Panc1 (cell line): ENCODE results near the gene SORT1. TPM values are rescaled to one million over a fixed set of nuclear protein-coding genes. Genes with fewer than 3 reads are reported as not detected.

Experiments
- ATAC-seq: fragments of 200-7000 bp; cut with Tn5 transposase; 2 replicates; pipeline ENCODE4 v1.9.1; 2020; ENCODE audit warnings: mild to moderate bottlenecking, moderate library complexity
- BruUV-seq: library from RNA; stranded (reverse); fragments of 400-500 nt; replicated peaks from 2 replicates; lab custom pipeline; 2021; lab: Mats Ljungman, UMichigan
- CTCF ChIA-PET: fragments of 300-600 bp; sonication (Branson Sonifier 250); formaldehyde crosslinking; loops from one replicate; lab custom pipeline; 2022; ENCODE audit warnings: antibody characterized with exemption; lab: Charles Lee
- POLR2A ChIA-PET: fragments of 300-600 bp; sonication (Branson Sonifier 250); formaldehyde crosslinking; loops from one replicate; lab custom pipeline; 2022; ENCODE audit warnings: antibody characterized with exemption; lab: Charles Lee
- DNase-seq: peaks from one replicate; pipeline ENCODE4 v3.0.0-alpha.2; 2010; ENCODE audit warnings: low read depth, low spot score
- H3K27ac ChIP-seq: 2 replicates; pipeline ENCODE4 v1.5.1; 2011; ENCODE audit warnings: mild to moderate bottlenecking, low read length, inconsistent platforms
- H3K27me3 ChIP-seq: fragments of 200-500 bp; sonication (Bioruptor generic); 2 replicates; pipeline ENCODE4 v1.6.0; 2014; ENCODE audit warnings: low read length, inconsistent platforms; ENCODE audit not compliant: control insufficient read depth, insufficient read depth
- H3K36me3 ChIP-seq: fragments of 200-500 bp; sonication (Bioruptor generic); 2 replicates; pipeline ENCODE4 v1.5.1; 2014; ENCODE audit warnings: inconsistent platforms, mild to moderate bottlenecking, low read length, moderate library complexity; ENCODE audit not compliant: control insufficient read depth, insufficient read depth
- H3K4me1 ChIP-seq: 2 replicates; pipeline ENCODE4 v1.5.1; 2011; ENCODE audit warnings: inconsistent platforms, mild to moderate bottlenecking, low read length, moderate library complexity; ENCODE audit not compliant: control insufficient read depth, insufficient read depth
- H3K4me3 ChIP-seq, 2 experiments: 2 replicates each; pipeline ENCODE4 v1.5.1; 2011 to 2012; ENCODE audit warnings: low read depth in 2 of 2, low read length in 2 of 2, mild to moderate bottlenecking in 2 of 2, inconsistent platforms in 1 of 2, moderate library complexity in 1 of 2
- H3K9me3 ChIP-seq: fragments of 200-500 bp; sonication (Bioruptor generic); 2 replicates; pipeline ENCODE4 v1.5.1; 2014; ENCODE audit warnings: low read depth, mild to moderate bottlenecking, inconsistent platforms, low read length, moderate library complexity; ENCODE audit not compliant: control insufficient read depth, insufficient read depth
- POLR2AphosphoS5 ChIP-seq: IDR thresholded peaks from 2 replicates; pipeline ENCODE4 v1.6.1; 2012; ENCODE audit warnings: mild to moderate bottlenecking, low read depth, low read length, moderate library complexity
- SIN3A ChIP-seq: IDR thresholded peaks from 2 replicates; pipeline ENCODE4 v1.6.1; 2012; ENCODE audit warnings: low read depth, mild to moderate bottlenecking, low read length, moderate library complexity, borderline replicate concordance; ENCODE audit not compliant: insufficient read depth
- TCF7L2 ChIP-seq: IDR thresholded peaks from 2 replicates; pipeline ENCODE4 v1.6.1; 2011; ENCODE audit warnings: mild to moderate bottlenecking, low read depth, low read length, inconsistent platforms
- in situ Hi-C: cut with HindIII; loops from 2 replicates; pipeline ENCODE4 v1.10.0; 2016; ENCODE audit warnings: low sequenced_read_pairs, low pct_unique_long_range_greater_than_20kb
- intact Hi-C: fragments of 100-400 bp; cut with micrococcal nuclease; formaldehyde crosslinking; loops from one replicate; pipeline ENCODE4 v1.10.0; 2022; ENCODE audit not compliant: unreplicated experiment
- total RNA-seq: library from RNA; stranded (reverse); gene quantifications from one replicate; pipeline ENCODE4 v1.2.1, GENCODE V29; 2021; ENCODE audit not compliant: unreplicated experiment
- TF ChIP-seq, protein P1 (sequence below), 2 experiments: IDR thresholded peaks; 2 replicates each; pipeline ENCODE4 v1.6.1; 2011 to 2012; ENCODE audit warnings: low read depth in 2 of 2, control low read depth in 1 of 2, low read length in 1 of 2, mild to moderate bottlenecking in 1 of 2, moderate library complexity in 1 of 2; ENCODE audit not compliant: insufficient read depth in 1 of 2
- TF ChIP-seq, protein P2 (sequence below): fragments of 450-650 bp; IDR thresholded peaks from 2 replicates; pipeline ENCODE4 v1.5.1; 2017; ENCODE audit warnings: mild to moderate bottlenecking

The SORT1 gene
- total RNA-seq, 1 experiment from 2014 or later: 25.1 TPM

DNA sequence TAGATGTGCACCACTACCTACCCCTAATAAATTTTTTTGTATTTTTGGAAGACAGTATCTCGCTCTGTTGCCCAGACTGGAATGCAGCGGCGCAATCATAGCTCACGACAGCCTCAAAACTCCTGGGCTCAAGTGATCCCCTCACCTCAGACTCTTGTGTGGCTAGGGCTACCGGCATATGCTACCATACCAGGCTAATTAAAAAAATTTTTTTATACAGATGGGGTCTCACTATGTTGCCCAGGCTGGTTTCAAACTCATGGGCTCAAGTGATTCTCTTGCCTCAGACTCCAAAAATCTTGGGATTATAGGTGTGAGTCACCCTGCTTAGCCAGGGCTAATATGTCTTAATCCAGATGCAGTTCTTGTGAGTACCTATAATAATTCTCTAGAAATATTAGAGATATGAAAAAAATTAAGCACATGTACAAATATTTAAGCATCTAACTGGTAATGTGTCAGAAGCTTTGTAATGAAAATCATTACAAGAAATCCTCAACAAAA lies 9.5 kb downstream of the SORT1 start:
- TF ChIP-seq, protein P1, sequence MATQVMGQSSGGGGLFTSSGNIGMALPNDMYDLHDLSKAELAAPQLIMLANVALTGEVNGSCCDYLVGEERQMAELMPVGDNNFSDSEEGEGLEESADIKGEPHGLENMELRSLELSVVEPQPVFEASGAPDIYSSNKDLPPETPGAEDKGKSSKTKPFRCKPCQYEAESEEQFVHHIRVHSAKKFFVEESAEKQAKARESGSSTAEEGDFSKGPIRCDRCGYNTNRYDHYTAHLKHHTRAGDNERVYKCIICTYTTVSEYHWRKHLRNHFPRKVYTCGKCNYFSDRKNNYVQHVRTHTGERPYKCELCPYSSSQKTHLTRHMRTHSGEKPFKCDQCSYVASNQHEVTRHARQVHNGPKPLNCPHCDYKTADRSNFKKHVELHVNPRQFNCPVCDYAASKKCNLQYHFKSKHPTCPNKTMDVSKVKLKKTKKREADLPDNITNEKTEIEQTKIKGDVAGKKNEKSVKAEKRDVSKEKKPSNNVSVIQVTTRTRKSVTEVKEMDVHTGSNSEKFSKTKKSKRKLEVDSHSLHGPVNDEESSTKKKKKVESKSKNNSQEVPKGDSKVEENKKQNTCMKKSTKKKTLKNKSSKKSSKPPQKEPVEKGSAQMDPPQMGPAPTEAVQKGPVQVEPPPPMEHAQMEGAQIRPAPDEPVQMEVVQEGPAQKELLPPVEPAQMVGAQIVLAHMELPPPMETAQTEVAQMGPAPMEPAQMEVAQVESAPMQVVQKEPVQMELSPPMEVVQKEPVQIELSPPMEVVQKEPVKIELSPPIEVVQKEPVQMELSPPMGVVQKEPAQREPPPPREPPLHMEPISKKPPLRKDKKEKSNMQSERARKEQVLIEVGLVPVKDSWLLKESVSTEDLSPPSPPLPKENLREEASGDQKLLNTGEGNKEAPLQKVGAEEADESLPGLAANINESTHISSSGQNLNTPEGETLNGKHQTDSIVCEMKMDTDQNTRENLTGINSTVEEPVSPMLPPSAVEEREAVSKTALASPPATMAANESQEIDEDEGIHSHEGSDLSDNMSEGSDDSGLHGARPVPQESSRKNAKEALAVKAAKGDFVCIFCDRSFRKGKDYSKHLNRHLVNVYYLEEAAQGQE (IDR thresholded peaks at IDR 0.05; ENCODE audit: insufficient read depth in 1 of 2, low read depth in 2 of 2, low read length in 1 of 2): no peak
- TF ChIP-seq, protein P2, sequence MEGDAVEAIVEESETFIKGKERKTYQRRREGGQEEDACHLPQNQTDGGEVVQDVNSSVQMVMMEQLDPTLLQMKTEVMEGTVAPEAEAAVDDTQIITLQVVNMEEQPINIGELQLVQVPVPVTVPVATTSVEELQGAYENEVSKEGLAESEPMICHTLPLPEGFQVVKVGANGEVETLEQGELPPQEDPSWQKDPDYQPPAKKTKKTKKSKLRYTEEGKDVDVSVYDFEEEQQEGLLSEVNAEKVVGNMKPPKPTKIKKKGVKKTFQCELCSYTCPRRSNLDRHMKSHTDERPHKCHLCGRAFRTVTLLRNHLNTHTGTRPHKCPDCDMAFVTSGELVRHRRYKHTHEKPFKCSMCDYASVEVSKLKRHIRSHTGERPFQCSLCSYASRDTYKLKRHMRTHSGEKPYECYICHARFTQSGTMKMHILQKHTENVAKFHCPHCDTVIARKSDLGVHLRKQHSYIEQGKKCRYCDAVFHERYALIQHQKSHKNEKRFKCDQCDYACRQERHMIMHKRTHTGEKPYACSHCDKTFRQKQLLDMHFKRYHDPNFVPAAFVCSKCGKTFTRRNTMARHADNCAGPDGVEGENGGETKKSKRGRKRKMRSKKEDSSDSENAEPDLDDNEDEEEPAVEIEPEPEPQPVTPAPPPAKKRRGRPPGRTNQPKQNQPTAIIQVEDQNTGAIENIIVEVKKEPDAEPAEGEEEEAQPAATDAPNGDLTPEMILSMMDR: no peak
- TF ChIP-seq SIN3A (no peak), TCF7L2 (no peak), POLR2AphosphoS5 (no peak)

GRCh38 chr1:109386054-109386717 lies 11.5 kb downstream of the SORT1 start:
- BruUV-seq: no TSS peak
- Histone ChIP-seq H3K27me3 (no peaks in the 10 kb centered on the region), H3K4me1 (no peaks in the 10 kb centered on the region; the same call in 1 of the 2 replicates), H3K27ac (no peak overlapping the region), H3K9me3 (no peaks in the 10 kb centered on the region), H3K4me3 (no peak overlapping the region), H3K36me3 (no peaks in the 10 kb centered on the region)
- no peak for ATAC-seq
- CTCF ChIA-PET: no interaction called here
- POLR2A ChIA-PET: interaction anchor here (0.6 kb wide), 1 partner anchor 220 kb away, joined by 3 read pairs; no protein-coding TSS in a partner anchor
- in situ Hi-C loops (no loop called here), intact Hi-C loops (no loop called here)
- TF ChIP-seq TCF7L2 (no peak), SIN3A (no peak), POLR2AphosphoS5 (no peak)
- TF ChIP-seq, protein P2: no peak
- TF ChIP-seq, protein P1 (IDR thresholded peaks at IDR 0.05; ENCODE audit: insufficient read depth in 1 of 2, low read depth in 2 of 2, low read length in 1 of 2): no peak
- DNase-seq: no peak

More for the DNA sequence above, 9.5 kb downstream of the SORT1 start:
- Histone ChIP-seq H3K27me3 (no peaks in the 10 kb centered on the region), H3K36me3 (no peaks in the 10 kb centered on the region), H3K4me1 (peaks cover 4% of the 10 kb centered on the region), H3K9me3 (no peaks in the 10 kb centered on the region), H3K27ac (no peak overlapping the region), H3K4me3 (no peak overlapping the region)
- ChIA-PET CTCF (no interaction called here), POLR2A (no interaction called here)
- no peak for DNase-seq
- no TSS peak for BruUV-seq
- in situ Hi-C loops: no loop called here
- no peak for ATAC-seq
- intact Hi-C loops: no loop called here
